ENCODE data around the gene HPF1. TPM values are rescaled to one million over a fixed set of nuclear protein-coding genes. Genes with fewer than 3 reads are reported as not detected.

Gene HPF1
- total and polyA plus RNA-seq, 2 of the 13 experiments (the other 11 are each of a cell fraction or from before 2014, with no cell fraction given), result 5.1 to 14.8 TPM

GRCh38 chr4:169757575-169758184, at the start of gene HPF1 (continued):
- TF ChIP-seq FOSL2 (CRISPR knock-in tag; IDR thresholded peaks at IDR 0.05) (peak; percentile 21; the same call in 1 of the 2 replicates), CBFB (CRISPR knock-in tag; IDR thresholded peaks at IDR 0.05) (peak; percentile 52; the same call in 1 of the 2 replicates), ZNF225 (CRISPR knock-in tag; IDR thresholded peaks at IDR 0.05) (no peak), ZNF512B (CRISPR knock-in tag; IDR thresholded peaks at IDR 0.05; ENCODE audit: borderline replicate concordance) (no peak), GATA4 (IDR thresholded peaks at IDR 0.05; ENCODE audit: borderline replicate concordance, low read depth) (no peak), EEA1 (CRISPR knock-in tag; IDR thresholded peaks at IDR 0.05; ENCODE audit: borderline replicate concordance) (no peak), ZNF567 (CRISPR knock-in tag; IDR thresholded peaks at IDR 0.05; ENCODE audit: borderline replicate concordance) (no peak), WIZ (CRISPR knock-in tag; IDR thresholded peaks at IDR 0.05) (no peak), RFXAP (CRISPR knock-in tag; IDR thresholded peaks at IDR 0.05; ENCODE audit: borderline replicate concordance) (peak; percentile 42; the same call in 1 of the 2 replicates), HOXD1 (CRISPR knock-in tag; IDR thresholded peaks at IDR 0.05) (peak; percentile 37; the same call in 1 of the 2 replicates), ZNF772 (CRISPR knock-in tag; IDR thresholded peaks at IDR 0.05) (0 out of 2 replicates have a peak, but pooled peaks have one; percentile 67), ZNF543 (CRISPR knock-in tag; IDR thresholded peaks at IDR 0.05) (no peak), KDM5B (CRISPR knock-in tag; IDR thresholded peaks at IDR 0.05; ENCODE audit: borderline replicate concordance) (peak; percentile 57; the same call in 1 of the 2 replicates), RCOR2 (CRISPR knock-in tag; IDR thresholded peaks at IDR 0.05) (no peak), USF2 (IDR thresholded peaks at IDR 0.05; ENCODE audit: low read depth, low read length) (no peak), USF2 (CRISPR knock-in tag; IDR thresholded peaks at IDR 0.05; ENCODE audit: borderline replicate concordance) (peak; percentile 55; the same call in 1 of the 2 replicates)
- TF ChIP-seq, protein P1, sequence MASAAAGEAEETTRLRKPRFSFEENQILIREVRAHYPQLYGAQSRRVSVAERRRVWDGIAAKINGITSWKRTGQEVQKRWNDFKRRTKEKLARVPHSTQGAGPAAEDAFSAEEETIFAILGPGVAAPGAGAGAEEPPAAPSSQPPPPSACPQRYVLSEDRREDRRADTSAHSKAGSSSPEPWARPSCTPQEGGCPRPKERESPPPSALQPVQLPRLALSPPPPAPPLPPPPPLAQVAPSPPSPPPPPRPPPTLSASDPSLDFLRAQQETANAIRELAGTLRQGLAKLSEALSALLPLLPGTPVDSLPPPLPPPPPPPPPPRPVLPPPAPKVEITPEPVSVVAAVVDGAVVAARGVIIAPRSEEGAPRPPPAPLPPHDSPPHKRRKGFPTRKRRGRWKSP (CRISPR knock-in tag; IDR thresholded peaks at IDR 0.05), result peak; percentile 71; the same call in 1 of the 2 replicates
- TF ChIP-seq, protein P2, sequence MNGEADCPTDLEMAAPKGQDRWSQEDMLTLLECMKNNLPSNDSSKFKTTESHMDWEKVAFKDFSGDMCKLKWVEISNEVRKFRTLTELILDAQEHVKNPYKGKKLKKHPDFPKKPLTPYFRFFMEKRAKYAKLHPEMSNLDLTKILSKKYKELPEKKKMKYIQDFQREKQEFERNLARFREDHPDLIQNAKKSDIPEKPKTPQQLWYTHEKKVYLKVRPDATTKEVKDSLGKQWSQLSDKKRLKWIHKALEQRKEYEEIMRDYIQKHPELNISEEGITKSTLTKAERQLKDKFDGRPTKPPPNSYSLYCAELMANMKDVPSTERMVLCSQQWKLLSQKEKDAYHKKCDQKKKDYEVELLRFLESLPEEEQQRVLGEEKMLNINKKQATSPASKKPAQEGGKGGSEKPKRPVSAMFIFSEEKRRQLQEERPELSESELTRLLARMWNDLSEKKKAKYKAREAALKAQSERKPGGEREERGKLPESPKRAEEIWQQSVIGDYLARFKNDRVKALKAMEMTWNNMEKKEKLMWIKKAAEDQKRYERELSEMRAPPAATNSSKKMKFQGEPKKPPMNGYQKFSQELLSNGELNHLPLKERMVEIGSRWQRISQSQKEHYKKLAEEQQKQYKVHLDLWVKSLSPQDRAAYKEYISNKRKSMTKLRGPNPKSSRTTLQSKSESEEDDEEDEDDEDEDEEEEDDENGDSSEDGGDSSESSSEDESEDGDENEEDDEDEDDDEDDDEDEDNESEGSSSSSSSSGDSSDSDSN (CRISPR knock-in tag; IDR thresholded peaks at IDR 0.05), result peak; percentile 76
- TF ChIP-seq, protein P3, sequence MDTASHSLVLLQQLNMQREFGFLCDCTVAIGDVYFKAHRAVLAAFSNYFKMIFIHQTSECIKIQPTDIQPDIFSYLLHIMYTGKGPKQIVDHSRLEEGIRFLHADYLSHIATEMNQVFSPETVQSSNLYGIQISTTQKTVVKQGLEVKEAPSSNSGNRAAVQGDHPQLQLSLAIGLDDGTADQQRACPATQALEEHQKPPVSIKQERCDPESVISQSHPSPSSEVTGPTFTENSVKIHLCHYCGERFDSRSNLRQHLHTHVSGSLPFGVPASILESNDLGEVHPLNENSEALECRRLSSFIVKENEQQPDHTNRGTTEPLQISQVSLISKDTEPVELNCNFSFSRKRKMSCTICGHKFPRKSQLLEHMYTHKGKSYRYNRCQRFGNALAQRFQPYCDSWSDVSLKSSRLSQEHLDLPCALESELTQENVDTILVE (CRISPR knock-in tag; IDR thresholded peaks at IDR 0.05), result peak; percentile 75

All from HepG2 (cell line).